ENCODE measurements around the gene S1PR4. TPM values are rescaled to one million over a fixed set of nuclear protein-coding genes. Genes with fewer than 3 reads are reported as not detected.

S1PR4 gene
- total RNA-seq, 1 donor from 2014 or later, result not detected

DNA sequence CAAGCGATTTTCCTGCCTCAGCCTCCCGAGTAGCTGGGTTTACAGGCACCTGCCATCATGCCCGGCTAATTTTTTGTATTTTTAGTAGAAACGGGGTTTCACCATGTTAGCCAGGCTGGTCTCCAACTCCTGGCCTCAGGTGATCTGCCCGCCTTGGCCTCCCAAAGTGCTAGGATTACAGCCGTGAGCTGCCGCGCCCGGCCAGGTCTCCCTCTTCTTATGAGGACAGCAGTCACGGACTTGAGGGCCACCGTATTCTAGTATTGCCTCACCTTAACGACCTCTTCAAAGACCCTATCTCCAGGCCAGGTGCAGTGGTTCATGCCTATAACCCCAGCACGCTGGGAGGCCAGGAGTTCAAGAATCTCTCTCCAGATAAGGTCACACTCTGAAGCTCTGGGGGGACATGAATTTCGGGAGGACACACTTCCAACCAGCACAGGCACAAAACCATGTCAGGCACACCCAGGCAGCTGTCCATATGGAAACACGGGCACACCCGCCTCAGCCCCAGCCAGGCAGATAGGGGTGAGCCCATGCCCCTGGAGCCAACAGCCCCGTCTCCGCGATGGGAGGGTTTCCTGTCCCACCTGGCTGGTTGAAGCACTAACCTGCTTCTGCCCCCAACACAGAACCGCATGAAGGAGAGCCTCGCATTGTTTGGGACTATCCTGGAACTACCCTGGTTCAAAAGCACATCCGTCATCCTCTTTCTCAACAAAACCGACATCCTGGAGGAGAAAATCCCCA, 21.3 kb upstream of the S1PR4 start:
- no peaks in the 10 kb centered on the region for H4K20me1 ChIP-seq (ENCODE audit: insufficient read depth, low read length)
- no peak for DNase-seq (ENCODE audit: low read depth)
- TF ChIP-seq EZH2 (IDR thresholded peaks at IDR 0.05; ENCODE audit: insufficient read depth, low read length), result no peak
- TF ChIP-seq, protein P1, sequence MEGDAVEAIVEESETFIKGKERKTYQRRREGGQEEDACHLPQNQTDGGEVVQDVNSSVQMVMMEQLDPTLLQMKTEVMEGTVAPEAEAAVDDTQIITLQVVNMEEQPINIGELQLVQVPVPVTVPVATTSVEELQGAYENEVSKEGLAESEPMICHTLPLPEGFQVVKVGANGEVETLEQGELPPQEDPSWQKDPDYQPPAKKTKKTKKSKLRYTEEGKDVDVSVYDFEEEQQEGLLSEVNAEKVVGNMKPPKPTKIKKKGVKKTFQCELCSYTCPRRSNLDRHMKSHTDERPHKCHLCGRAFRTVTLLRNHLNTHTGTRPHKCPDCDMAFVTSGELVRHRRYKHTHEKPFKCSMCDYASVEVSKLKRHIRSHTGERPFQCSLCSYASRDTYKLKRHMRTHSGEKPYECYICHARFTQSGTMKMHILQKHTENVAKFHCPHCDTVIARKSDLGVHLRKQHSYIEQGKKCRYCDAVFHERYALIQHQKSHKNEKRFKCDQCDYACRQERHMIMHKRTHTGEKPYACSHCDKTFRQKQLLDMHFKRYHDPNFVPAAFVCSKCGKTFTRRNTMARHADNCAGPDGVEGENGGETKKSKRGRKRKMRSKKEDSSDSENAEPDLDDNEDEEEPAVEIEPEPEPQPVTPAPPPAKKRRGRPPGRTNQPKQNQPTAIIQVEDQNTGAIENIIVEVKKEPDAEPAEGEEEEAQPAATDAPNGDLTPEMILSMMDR (IDR thresholded peaks at IDR 0.05; ENCODE audit: insufficient read depth, low read depth, low read length), result no peak
- no peak for FAIRE-seq
- Mint-ChIP-seq H3K27ac (ENCODE audit: unreplicated experiment) (no peak overlapping the region), H3K36me3 (ENCODE audit: low read depth, unreplicated experiment) (peaks cover 2% of the 10 kb centered on the region), H3K27me3 (ENCODE audit: low read depth, unreplicated experiment) (peaks cover 7% of the 10 kb centered on the region), H3K9me3 (ENCODE audit: unreplicated experiment) (peaks cover 10% of the 10 kb centered on the region), H3K4me3 (ENCODE audit: unreplicated experiment) (no peak overlapping the region), H3K4me1 (ENCODE audit: low read depth, unreplicated experiment) (peaks cover 9% of the 10 kb centered on the region)
- H3K4me1 ChIP-seq (ENCODE audit: insufficient read depth, low read length), result peaks cover 9% of the 10 kb centered on the region
- no peaks in the 10 kb centered on the region for H3K9me3 ChIP-seq (ENCODE audit: insufficient read depth, low read depth, low read length)
- H3K27me3 ChIP-seq (ENCODE audit: insufficient read depth, low read length), result no peaks in the 10 kb centered on the region
- H3K4me3 ChIP-seq (ENCODE audit: insufficient read depth, low read depth, low read length), result no peak overlapping the region
- H3K4me2 ChIP-seq (ENCODE audit: low read length), result no peak overlapping the region
- no peak overlapping the region for H3K9ac ChIP-seq (ENCODE audit: low read length)
- H3K79me2 ChIP-seq (ENCODE audit: insufficient read depth, low read length), result no peaks in the 10 kb centered on the region
- H2AFZ ChIP-seq (ENCODE audit: low read depth, low read length), result no peak overlapping the region
- H3K36me3 ChIP-seq (ENCODE audit: insufficient read depth, low read length), result no peaks in the 10 kb centered on the region
- no peak overlapping the region for H3K27ac ChIP-seq (ENCODE audit: low read depth, low read length)

DNA sequence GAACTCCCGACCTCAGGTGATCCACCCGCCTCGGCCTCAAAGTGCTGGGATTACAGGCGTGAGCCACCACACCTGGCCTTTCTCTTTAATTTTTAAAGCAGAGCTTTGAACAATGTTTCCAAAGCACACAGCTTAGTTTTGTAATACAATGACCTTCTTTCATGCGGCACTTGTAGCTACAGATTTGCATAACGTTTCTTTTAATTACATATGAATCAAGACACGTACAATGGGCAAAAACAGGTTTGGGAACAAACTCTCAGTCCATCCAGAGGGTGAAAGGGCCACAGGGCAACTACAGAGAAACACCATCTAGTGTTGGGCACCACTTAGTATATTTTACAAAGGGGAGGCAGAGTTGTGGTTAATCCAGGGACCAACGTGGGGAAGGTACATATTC, 19.0 kb upstream of the S1PR4 start:
- Mint-ChIP-seq H3K4me3 (ENCODE audit: unreplicated experiment) (no peak overlapping the region), H3K4me1 (ENCODE audit: low read depth, unreplicated experiment) (peaks cover 9% of the 10 kb centered on the region), H3K9me3 (ENCODE audit: unreplicated experiment) (peaks cover 10% of the 10 kb centered on the region), H3K27me3 (ENCODE audit: low read depth, unreplicated experiment) (peaks cover 16% of the 10 kb centered on the region), H3K27ac (ENCODE audit: unreplicated experiment) (no peak overlapping the region), H3K36me3 (ENCODE audit: low read depth, unreplicated experiment) (peaks cover 2% of the 10 kb centered on the region)
- H3K4me3 ChIP-seq (ENCODE audit: insufficient read depth, low read depth, low read length), result no peak overlapping the region
- H3K27ac ChIP-seq (ENCODE audit: low read depth, low read length), result no peak overlapping the region
- no peak overlapping the region for H2AFZ ChIP-seq (ENCODE audit: low read depth, low read length)
- FAIRE-seq (no peak), DNase-seq (ENCODE audit: low read depth) (no peak)
- H3K4me1 ChIP-seq (ENCODE audit: insufficient read depth, low read length), result peaks cover 9% of the 10 kb centered on the region
- TF ChIP-seq, protein P1 (IDR thresholded peaks at IDR 0.05; ENCODE audit: insufficient read depth, low read depth, low read length), result no peak
- no peak for TF ChIP-seq EZH2 (IDR thresholded peaks at IDR 0.05; ENCODE audit: insufficient read depth, low read length)
- no peak overlapping the region for H3K4me2 ChIP-seq (ENCODE audit: low read length)
- H4K20me1 ChIP-seq (ENCODE audit: insufficient read depth, low read length), result no peaks in the 10 kb centered on the region
- no peaks in the 10 kb centered on the region for H3K27me3 ChIP-seq (ENCODE audit: insufficient read depth, low read length)
- H3K36me3 ChIP-seq (ENCODE audit: insufficient read depth, low read length), result no peaks in the 10 kb centered on the region
- no peaks in the 10 kb centered on the region for H3K9me3 ChIP-seq (ENCODE audit: insufficient read depth, low read depth, low read length)
- no peak overlapping the region for H3K9ac ChIP-seq (ENCODE audit: low read length)
- no peaks in the 10 kb centered on the region for H3K79me2 ChIP-seq (ENCODE audit: insufficient read depth, low read length)

DNA sequence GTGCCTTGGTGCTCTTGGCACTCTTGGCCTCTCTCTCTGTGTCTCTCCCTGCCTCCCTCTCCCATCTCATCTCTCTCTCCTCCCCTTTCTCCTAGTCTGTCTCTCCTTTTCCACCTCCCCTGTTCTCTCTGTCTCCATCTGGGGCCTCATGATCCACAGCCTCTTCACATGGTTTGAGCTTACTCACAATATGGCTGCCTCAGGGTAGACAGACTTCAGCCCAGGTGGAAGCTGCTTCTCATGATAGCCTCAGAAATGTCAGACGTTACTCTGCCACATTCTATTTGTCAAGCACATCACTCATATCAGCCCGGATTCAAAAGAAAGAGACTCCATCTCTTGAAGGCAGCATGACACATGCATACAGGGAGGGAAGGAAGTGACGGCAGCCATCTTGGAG, 18.4 kb upstream of the S1PR4 start:
- Histone ChIP-seq H3K9ac (ENCODE audit: low read length) (no peak overlapping the region), H3K4me1 (ENCODE audit: insufficient read depth, low read length) (peaks cover 4% of the 10 kb centered on the region), H2AFZ (ENCODE audit: low read depth, low read length) (no peak overlapping the region), H3K27ac (ENCODE audit: low read depth, low read length) (no peak overlapping the region), H3K79me2 (ENCODE audit: insufficient read depth, low read length) (no peaks in the 10 kb centered on the region), H3K36me3 (ENCODE audit: insufficient read depth, low read length) (no peaks in the 10 kb centered on the region), H3K9me3 (ENCODE audit: insufficient read depth, low read depth, low read length) (no peaks in the 10 kb centered on the region), H3K27me3 (ENCODE audit: insufficient read depth, low read length) (no peaks in the 10 kb centered on the region), H4K20me1 (ENCODE audit: insufficient read depth, low read length) (no peaks in the 10 kb centered on the region), H3K4me2 (ENCODE audit: low read length) (no peak overlapping the region), H3K4me3 (ENCODE audit: insufficient read depth, low read depth, low read length) (no peak overlapping the region)
- Mint-ChIP-seq H3K9me3 (ENCODE audit: unreplicated experiment) (peaks cover 8% of the 10 kb centered on the region), H3K27me3 (ENCODE audit: low read depth, unreplicated experiment) (peaks cover 16% of the 10 kb centered on the region), H3K27ac (ENCODE audit: unreplicated experiment) (no peak overlapping the region), H3K4me3 (ENCODE audit: unreplicated experiment) (no peak overlapping the region), H3K4me1 (ENCODE audit: low read depth, unreplicated experiment) (peaks cover 4% of the 10 kb centered on the region), H3K36me3 (ENCODE audit: low read depth, unreplicated experiment) (peaks cover 2% of the 10 kb centered on the region)
- TF ChIP-seq EZH2 (IDR thresholded peaks at IDR 0.05; ENCODE audit: insufficient read depth, low read length), result no peak
- TF ChIP-seq, protein P1 (IDR thresholded peaks at IDR 0.05; ENCODE audit: insufficient read depth, low read depth, low read length), result no peak
- no peak for FAIRE-seq
- no peak for DNase-seq (ENCODE audit: low read depth)

All from astrocyte (in vitro differentiated cells and primary cell).